ENCODE measurements around the gene AMZ2. TPM values are rescaled to one million over a fixed set of nuclear protein-coding genes. Genes with fewer than 3 reads are reported as not detected.
"Not testable (repeated sequence)": the region's sequence is repeated elsewhere in the genome, so short reads cannot be mapped to it uniquely, and the experiment has no call there.

AMZ2 gene
- total RNA-seq, 4 donors from 2014 or later = 38.2 to 69.9 (median 60.1) TPM

DNA sequence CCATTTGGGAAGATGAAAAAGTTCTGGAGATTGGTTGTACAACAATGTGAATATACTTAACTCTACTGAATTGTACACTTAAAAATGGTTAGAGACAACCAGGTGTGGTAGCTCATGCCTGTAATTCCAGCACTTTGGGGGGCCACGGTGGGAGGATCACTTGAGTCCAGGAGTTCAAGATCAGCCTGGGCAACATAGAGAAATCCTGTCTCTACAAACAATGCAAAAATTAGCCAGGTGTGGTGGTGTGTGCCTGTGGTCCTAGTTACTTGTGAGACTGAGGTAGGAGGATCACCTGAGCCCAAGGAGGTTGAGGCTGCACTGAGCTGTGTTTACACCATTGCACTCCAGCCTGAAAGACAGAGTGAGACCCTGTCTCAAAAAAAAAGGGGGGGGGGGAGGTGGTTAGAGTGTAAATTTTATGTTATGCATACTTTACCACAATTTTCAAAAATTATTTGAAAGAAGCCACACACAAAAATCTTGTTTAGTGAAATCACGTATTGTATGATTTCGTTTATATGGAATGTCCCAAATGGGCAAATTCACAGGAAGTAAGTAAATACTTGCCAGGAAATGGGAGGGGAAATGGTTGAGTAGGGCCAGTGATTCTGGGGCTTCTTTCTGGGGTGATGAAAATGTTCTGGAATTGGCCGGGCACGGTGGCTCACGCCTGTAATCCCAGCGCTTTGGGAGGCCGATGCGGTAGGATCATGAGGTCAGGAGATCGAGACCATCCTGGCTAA is 37.1 kb upstream of the AMZ2 start:
- Histone ChIP-seq H3K9me3 (no peaks in the 10 kb centered on the region), H3K27ac (replicated peaks in 1 of 4) (no peak overlapping the region), H3K4me1 (peaks cover 11 to 21% (median 15%) of the 10 kb centered on the region in 4 donors), H3K4me3 (no peak overlapping the region), H3K36me3 (peaks cover 0 to 20% (median 2%) of the 10 kb centered on the region in 4 donors), H3K27me3 (no peaks in the 10 kb centered on the region)
- TF ChIP-seq EP300 (IDR thresholded peaks at IDR 0.05) (no peak), POLR2A (IDR thresholded peaks at IDR 0.05; ENCODE audit: low read depth) (no peak), POLR2AphosphoS5 (IDR thresholded peaks at IDR 0.05) (no peak)
- TF ChIP-seq, protein P1, sequence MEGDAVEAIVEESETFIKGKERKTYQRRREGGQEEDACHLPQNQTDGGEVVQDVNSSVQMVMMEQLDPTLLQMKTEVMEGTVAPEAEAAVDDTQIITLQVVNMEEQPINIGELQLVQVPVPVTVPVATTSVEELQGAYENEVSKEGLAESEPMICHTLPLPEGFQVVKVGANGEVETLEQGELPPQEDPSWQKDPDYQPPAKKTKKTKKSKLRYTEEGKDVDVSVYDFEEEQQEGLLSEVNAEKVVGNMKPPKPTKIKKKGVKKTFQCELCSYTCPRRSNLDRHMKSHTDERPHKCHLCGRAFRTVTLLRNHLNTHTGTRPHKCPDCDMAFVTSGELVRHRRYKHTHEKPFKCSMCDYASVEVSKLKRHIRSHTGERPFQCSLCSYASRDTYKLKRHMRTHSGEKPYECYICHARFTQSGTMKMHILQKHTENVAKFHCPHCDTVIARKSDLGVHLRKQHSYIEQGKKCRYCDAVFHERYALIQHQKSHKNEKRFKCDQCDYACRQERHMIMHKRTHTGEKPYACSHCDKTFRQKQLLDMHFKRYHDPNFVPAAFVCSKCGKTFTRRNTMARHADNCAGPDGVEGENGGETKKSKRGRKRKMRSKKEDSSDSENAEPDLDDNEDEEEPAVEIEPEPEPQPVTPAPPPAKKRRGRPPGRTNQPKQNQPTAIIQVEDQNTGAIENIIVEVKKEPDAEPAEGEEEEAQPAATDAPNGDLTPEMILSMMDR (IDR thresholded peaks at IDR 0.05) = no peak
- 93% methylated on average over 10 of the region's 10 CpGs for WGBS
- intact Hi-C loops (cut with DNase I) = no loop called here
- peak; percentile 57 for DNase-seq (ENCODE audit: extremely low spot score)

DNA sequence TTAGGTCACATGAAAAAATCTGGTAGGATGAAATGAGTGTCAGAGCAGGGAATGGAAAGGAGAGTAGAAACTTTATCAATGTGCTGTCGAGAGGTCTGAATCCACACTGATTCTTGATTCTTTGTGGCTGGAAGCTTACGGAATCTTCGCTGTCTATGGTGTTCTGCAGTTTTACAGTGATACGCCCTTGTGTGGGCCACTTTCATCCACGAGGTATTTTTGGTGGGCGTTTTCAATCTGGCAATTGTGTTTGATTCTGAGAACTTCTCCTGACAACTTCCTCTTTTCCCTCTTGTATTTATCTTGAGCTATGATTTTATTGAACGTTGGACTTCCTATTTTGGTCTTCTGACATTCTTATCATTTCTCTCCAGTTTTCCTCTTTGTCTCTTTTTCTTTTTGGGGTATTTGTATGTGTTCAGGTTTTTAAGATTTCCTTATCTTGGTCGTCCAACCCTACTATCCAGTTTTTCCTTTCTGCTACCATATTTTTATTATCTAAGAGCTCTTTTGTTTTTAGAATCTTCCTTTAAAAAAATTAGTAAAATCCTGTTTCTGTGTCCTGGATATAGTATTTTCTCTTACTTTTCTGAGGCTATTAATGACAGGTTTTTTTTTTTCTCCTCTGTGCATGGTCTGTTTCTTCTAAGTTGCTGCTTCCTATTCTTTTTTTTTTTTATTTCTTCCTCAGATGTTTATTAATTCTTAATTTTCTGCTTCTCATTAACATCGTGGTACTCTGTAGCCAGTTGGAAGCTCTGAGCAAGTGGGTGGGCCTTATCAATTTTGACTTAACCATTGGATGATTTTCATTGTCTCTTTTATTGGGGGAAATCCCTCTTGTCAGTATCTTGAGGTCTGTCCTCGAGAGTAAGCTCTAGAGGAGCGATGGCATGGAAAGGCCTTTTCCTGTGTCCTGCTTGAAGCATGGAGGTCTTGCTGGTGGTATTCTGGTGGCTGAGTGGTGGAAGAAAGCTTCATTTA is 34.1 kb upstream of the AMZ2 start:
- H3K9me3 ChIP-seq; H3K27ac ChIP-seq (replicated peaks in 1 of 4); H3K27me3 ChIP-seq; H3K4me3 ChIP-seq; H3K4me1 ChIP-seq; intact Hi-C loops (cut with DNase I): not testable (repeated sequence)
- peaks cover 0 to 26% (median 2%) of the 10 kb centered on the region in 4 donors for H3K36me3 ChIP-seq
- peak; percentile 19 for DNase-seq (ENCODE audit: extremely low spot score)
- 61% methylated on average over 11 of the region's 11 CpGs for WGBS

DNA sequence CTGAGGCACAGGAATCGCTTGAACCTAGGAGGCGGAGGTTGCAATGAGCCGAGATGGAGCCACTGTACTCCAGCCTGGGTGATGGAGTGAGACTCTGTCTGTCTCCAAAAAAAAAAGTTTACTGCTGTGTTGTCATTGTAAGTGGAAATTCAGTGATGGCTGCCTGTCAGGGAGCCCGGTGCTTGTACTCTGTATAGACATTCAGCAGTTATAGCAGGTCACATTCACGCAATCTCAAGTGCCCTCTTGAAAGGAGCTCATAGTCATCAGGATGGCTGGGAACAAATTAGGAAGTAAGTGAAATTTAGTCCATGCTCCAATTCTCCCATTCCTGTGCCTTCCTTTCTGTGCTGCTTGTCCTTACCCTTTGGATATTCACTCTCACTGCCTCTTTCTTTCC is 32.4 kb upstream of the AMZ2 start:
- H3K27me3 ChIP-seq; H3K27ac ChIP-seq (replicated peaks in 1 of 4); H3K9me3 ChIP-seq; H3K4me3 ChIP-seq; H3K4me1 ChIP-seq; intact Hi-C loops (cut with DNase I): not testable (repeated sequence)
- WGBS = 90% methylated on average over 5 of the region's 5 CpGs
- peaks cover 0 to 11% (median 0%) of the 10 kb centered on the region in 4 donors for H3K36me3 ChIP-seq
- DNase-seq (ENCODE audit: extremely low spot score) = peak; percentile 34

DNA sequence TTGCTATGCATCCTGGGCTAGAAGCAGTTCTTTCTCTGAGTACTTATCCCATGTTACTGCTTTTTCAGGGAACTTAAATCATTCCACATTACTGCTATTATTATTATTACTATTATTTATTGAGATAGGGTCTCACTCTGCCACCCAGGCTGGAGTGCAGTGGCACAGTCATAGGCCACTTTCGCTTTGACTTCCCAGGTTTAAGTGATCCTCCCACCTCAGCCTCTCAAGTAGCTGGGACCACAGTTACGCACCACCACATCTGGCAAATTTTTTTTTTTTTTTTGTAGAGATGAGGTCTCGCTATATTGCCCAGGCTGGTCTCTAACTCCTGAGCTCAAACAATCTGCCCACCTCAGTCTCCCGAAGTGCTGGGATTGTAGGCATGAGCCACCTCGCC is 28.4 kb upstream of the AMZ2 start:
- H3K27me3 ChIP-seq; intact Hi-C loops (cut with DNase I); DNase-seq (ENCODE audit: extremely low spot score); H3K36me3 ChIP-seq; H3K27ac ChIP-seq (replicated peaks in 1 of 4); H3K4me1 ChIP-seq; H3K9me3 ChIP-seq; H3K4me3 ChIP-seq: not testable (repeated sequence)
- WGBS = 95% methylated on average over 5 of the region's 5 CpGs

DNA sequence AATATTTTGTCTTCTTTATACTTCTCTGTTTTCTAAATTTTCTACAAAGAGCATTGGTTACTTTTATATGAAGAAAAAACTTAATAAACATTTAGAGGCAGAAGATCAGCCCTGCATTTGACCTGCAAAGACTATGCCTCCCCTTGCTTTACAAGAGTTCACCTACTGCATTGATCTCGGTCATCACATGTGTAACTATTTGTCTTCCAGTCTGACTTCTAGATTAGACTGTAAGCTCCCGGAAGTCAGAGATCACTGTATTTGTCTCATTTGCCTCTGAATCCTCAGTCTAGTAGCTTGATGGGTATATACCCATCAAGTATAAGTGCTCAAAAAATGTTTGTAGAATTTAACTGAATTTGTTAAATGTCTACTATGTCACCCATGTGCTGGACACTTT is 27.7 kb upstream of the AMZ2 start:
- 93% methylated on average over 2 of the region's 2 CpGs for WGBS
- H3K4me3 ChIP-seq; H3K4me1 ChIP-seq; H3K36me3 ChIP-seq; intact Hi-C loops (cut with DNase I); H3K27ac ChIP-seq (replicated peaks in 1 of 4); DNase-seq (ENCODE audit: extremely low spot score); H3K9me3 ChIP-seq; H3K27me3 ChIP-seq: not testable (repeated sequence)

DNA sequence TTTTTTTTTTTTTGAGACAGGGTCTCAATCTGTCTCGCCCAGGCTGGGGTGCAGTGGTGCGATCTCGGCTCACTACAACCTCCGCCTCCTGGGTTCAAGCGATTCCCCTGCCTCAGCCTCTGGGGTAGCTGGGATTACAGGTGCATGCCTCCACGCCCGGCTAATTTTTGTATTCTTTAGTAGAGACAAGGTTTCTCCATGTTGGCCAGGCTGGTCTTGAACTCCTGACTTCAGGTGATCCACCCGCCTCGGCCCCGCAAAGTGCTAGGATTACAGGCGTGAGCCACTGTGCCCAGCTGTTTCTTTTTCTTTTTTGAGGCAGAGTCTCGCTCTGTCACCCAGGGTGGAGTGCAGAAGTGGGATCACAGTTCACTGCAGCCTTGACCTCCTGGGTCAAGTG is 27.1 kb upstream of the AMZ2 start:
- H3K4me3 ChIP-seq; H3K36me3 ChIP-seq; intact Hi-C loops (cut with DNase I); H3K27ac ChIP-seq (replicated peaks in 1 of 4); H3K9me3 ChIP-seq; H3K4me1 ChIP-seq; DNase-seq (ENCODE audit: extremely low spot score); H3K27me3 ChIP-seq: not testable (repeated sequence)
- 96% methylated on average over 12 of the region's 12 CpGs for WGBS

DNA sequence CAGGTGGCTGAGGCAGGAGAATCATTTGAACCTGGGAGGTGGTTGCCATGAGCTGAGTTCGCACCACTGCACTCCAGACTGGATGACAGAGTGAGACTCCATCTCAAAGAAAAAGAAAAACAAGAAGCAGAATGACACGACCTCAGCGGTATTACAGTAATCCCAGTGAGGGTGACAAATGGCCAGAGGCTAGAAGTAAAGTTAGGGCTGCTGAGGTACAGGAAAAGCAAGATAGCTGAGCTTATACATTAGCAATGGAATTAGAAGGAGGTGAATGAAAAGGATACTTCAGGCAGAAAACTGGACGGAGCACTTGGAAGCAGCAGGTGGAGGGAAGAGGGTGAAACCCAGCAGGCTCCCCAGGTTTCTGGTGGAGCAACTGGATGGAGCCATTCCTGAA is 26.1 kb upstream of the AMZ2 start:
- Histone ChIP-seq H3K9me3 (no peaks in the 10 kb centered on the region), H3K4me3 (no peak overlapping the region), H3K27ac (replicated peaks in 1 of 4) (no peak overlapping the region), H3K36me3 (peaks cover 0 to 6% (median 0%) of the 10 kb centered on the region in 4 donors), H3K27me3 (no peaks in the 10 kb centered on the region), H3K4me1 (no peaks in the 10 kb centered on the region)
- no peak for DNase-seq (ENCODE audit: extremely low spot score)
- TF ChIP-seq EP300 (IDR thresholded peaks at IDR 0.05) (no peak), POLR2A (IDR thresholded peaks at IDR 0.05; ENCODE audit: low read depth) (no peak), POLR2AphosphoS5 (IDR thresholded peaks at IDR 0.05) (no peak)
- TF ChIP-seq, protein P1 (IDR thresholded peaks at IDR 0.05) = no peak
- intact Hi-C loops (cut with DNase I) = no loop called here
- WGBS = 87% methylated on average over 4 of the region's 4 CpGs
